GM19240 (cell line): ENCODE data around the gene PXMP2.

Source experiments
- DNase-seq: peaks from one replicate; pipeline ENCODE4 v3.0.0; 2011; ENCODE audit warnings: low spot score; ENCODE audit not compliant: insufficient read length

PXMP2 gene

DNA sequence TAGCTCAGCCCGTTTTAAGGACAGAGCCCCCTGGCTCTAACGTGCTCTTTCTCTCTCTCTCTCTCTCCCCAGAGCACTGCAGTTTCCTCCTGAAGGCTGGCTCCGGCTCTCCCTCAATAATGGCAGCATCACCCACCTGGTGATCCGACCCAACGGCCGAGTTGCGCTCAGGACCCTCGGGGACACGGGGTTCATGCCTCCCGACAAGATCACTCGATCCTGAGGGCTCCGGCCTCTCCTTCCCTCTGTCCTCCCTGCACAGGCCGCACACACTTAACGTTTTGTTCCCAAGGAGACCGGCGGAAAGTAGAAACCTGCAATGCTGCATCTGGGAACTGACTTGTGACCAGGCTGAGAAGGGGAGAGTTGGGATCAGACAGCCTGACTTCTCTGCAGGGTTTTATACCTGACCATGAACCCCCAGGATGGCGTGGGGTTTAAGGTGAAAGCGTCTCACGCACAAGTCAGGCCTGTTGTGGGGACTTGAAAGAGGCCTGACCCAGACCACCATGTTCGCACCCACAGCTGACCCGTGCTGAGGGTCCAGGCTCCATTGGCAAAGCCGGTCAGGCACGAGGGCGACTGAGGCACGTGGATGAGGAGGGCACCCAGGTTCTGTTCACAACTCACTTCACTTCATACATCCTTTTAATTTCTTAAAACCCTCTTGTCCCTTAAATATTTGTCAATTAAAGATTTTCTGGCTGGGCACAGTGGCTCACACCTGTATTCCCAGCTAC, 33.4 kb downstream of the PXMP2 start:
- DNase-seq: no peak

GRCh38 chr12:132723015-132723763, 35.8 kb downstream of the PXMP2 start:
- DNase-seq: no peak

GRCh38 chr12:132723764-132724140, 36.4 kb downstream of the PXMP2 start:
- no peak for DNase-seq

GRCh38 chr12:132724506-132725241, 37.3 kb downstream of the PXMP2 start:
- no peak for DNase-seq

GRCh38 chr12:132726386-132726785, 39.0 kb downstream of the PXMP2 start:
- DNase-seq: no peak

DNA sequence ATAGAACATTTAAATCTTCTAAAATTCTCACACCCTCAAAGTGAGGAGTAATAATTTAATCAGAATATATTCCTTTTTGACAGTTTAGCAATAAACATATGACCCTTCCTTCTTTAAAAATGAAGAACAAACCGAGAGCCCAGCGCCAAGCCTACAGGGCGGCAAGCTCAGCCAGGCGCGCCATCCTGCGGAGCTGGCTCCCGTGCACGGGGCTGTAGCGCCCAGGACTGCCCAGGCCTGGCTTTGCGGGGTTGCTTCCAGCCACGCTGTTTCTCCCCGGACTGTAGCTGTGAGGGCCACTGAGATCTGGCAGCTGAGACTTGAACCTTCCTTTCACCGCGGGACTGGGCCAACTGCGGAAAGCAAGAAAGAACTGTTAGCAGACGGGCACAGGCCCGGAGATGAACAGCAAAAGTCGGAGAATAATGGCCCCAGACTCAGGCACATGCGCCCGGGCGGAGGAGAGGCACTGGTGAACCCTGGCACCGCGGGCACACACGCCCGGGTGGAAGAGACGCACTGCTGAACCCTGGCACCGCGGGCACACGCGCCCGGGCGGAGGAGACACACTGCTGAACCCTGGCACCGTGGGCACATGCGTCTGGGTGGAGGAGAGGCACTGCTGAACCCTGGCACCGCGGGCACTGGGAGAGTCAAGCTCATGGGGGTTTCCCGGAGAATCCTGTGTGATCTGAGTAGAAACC, 39.9 kb downstream of the PXMP2 start:
- DNase-seq: no peak

DNA sequence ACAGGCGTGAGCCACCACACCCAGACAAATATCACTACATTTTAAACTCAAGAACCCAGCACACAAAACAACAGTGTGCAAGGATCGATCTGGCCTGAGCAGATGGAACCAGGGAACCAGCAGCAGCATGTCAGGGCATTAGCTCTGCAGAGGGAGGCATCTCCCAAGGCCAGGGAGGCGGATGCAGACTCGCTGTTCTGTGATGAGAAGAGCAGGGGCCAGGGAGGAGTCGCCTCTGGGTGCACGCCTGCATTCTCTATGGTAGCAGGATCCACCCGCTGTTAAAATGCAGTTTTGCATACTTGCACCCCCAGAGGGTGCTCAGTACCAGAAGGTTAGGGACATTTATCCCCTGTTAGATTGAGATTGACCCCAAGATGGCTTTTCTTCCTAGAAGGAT, 41.1 kb downstream of the PXMP2 start:
- no peak for DNase-seq

- DNase-seq: no peak
These were observed 42.3 kb downstream of the PXMP2 start for GRCh38 chr12:132729541-132730320.

DNA sequence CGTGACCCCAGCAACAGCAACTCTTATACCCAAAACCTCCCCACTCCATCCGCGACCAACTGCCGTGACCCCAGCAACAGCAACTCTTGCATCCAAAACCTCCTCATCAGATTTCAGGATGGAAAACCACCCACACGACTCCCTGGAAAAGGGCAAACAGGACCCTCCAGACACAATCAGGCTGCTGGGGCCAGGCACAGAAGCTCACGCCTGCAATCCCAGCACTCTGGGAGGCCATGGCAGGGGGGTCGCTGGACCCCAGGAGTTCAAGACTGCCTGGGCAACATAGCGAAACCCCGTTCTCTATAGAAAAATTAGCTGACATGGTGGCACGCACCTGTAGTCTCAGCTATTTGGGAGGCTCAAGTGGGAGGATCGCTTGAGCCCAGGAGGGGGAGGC, 43.0 kb downstream of the PXMP2 start:
- no peak for DNase-seq

DNA sequence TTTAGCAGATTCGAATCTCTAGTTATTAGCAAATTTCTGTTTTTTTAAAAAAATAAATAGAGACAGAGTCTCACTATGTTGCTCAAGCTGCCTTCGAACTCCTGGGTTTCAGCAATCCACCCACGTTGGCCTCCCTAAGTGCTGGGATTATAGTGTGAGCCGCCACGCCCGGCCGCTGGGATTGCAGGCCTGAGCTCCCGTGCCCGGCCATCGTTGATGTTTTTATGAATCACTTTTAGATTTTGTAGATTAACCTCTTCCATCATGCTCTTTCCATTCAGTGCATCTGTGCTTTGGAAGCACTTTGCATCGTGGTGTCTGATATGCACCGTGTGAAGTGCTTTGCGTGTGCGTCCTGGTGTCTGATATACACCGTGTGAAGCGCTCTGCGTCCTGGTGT, 44.2 kb downstream of the PXMP2 start:
- DNase-seq: no peak

DNA sequence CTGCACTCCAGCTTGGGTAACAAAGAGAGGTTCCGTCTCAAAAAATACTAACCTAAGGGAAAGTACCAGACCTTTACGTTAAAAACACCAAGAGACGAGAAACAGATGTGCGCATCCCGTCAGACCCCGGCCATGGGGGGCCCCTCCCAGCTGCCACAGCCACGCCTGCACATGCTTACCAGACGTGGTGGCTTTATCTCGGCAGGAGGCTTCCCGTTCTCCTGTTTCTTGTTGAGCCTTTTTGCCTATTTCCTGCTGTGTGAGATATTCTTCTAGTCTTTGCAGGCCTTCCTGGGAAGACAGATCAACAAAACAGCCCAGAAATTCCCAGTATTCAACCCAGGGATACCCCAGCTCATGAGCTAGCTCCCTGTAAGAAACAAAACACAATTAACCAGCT, 46.8 kb downstream of the PXMP2 start:
- DNase-seq: no peak

- DNase-seq: no peak
These were observed 48.1 kb downstream of the PXMP2 start for GRCh38 chr12:132735496-132735895.

DNA sequence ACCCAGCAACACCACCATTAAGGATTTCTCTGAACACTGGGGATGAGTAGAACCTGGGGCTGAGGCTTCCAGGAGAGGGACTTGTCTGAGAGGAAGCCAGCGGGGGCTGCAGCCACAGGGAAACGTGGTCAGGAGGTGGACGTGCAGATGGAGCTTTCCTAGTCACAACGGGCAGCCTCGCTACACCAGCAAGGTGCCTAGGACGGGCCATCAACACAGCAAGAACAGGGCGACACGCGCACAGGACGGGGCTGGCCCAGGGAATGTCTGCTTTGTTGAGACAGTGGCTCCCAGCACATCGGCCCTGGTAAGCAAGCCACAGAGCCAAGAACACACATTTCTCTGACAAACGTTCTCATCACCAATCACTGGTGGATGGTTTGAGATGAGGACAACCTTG, 49.0 kb downstream of the PXMP2 start:
- no peak for DNase-seq

DNA sequence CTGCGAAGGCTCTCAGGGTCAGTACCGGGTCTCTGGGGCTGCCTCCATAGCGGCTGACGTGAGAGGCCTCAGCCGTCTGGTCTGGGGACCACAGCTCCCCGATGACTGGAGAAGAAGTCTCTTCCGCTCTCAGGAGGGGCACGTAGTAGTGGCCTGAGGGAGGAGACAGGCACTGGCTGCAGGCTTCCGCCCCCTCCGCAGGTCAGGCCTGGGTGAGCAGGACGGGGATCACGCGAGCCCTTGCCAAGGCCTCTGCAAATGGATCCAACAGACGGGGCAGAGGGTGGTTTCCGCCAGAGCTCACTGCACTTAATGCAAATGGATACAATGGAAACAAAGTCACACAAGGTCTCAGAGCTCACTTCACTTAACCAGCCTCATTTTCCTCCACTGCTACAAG, 49.5 kb downstream of the PXMP2 start:
- DNase-seq: no peak

DNA sequence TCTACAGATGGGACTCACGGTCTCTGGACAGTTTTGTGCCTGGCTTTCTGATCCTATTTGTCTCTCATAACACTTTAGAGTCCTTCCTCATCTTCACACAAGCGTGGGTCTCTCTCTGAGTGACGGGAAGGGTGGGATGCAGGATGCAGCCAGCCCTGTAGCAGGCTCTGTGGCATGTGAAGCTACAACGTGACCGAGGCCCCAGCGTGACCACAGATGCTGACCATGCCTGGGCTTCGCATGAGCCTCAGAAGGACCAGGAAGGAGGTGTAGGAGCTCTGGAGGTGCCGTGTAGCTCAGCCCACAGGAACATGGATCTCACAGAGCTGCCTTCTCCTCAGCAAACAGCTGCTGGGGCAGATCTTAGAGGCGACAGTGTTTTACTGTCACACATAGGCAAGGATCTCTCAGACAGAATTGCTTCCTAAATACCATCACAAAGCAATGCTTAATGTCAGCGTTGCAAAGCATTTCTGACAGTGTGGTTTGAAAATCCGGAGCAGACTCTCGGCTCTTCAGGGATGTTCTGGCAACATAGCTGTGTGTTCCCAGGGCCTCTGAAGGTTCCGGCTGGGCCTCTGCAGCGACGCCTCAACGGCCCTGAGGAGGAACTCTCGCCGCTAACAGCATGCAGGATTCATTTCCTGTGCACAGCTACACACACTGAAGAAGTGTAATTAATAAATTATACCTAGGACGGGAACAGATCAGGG, 52.4 kb downstream of the PXMP2 start:
- no peak for DNase-seq

GRCh38 chr12:132740313-132740646, 52.9 kb downstream of the PXMP2 start:
- DNase-seq: no peak

GRCh38 chr12:132740652-132741051, 53.3 kb downstream of the PXMP2 start:
- no peak for DNase-seq

GRCh38 chr12:132741620-132742019, 54.2 kb downstream of the PXMP2 start:
- no peak for DNase-seq

DNA sequence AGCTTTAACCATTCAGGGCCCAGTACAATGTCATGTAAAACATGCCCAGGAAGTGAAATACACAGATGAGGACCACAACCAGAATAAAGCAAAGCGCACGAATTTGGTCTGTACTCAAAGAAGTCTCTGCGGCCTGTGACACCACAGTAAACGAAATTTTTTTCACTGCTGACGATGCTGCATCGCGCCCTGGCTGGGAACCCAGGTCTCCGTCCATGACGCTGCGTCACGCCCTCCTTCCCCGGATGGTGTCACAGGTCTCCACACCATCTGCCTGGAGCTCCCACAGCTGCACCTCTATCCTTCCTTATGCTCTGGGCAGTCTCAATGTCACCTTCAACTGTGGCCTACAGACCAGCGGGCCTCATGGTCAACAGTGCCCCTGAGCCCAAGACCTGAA, 56.4 kb downstream of the PXMP2 start:
- no peak for DNase-seq

DNA sequence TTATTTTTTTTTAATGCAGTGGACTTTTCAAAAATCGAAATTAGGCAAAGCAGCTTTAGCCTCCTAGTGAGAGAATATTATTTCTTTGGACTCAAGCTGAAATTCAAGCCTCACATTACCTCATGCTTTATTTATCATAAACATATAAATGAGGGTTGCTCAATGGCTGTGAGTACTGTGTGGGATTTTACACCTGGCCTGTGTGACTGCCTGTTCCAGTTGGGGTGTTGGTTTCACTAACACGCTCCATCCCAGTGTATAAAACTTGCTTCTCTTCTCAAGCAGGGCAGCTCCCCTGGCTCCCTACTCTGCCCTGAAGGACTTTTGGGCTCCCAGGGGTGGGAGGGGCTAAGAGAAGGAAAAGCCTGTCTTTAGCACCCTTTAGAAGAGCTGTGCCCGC, 59.2 kb downstream of the PXMP2 start:
- no peak for DNase-seq

DNA sequence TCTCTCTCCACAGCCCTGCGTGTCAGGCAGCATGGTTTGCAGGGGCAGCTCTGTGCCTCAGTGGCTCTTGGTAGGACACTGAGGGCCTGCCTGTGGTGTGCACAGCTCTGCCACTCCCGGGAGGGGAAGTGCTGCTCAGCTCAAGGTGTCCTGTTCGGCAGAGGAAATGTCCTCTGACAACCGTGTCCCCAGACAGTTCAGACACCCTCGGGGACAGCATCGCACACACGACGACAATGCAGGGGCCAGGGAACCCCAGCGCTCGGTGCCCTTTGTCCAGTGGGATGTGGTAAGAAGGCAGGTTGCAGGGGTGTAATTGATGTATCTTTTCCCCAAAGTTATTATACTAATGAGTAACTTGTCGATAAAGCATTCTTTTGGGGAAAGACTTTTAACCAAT, 60.0 kb downstream of the PXMP2 start:
- no peak for DNase-seq
